Activated CD4-positive, alpha-beta T cell treated with anti-CD3 and anti-CD28 coated beads, Interleukin-2, amount 10 ng/mL, durations not matched to agents 24 days and 14 days (primary cell): Measurements from ENCODE around the gene HHIP. TPM values are rescaled to one million over a fixed set of nuclear protein-coding genes. Genes with fewer than 3 reads are reported as not detected.

Experiments
- DNase-seq: peaks from one replicate; pipeline ENCODE4 v3.0.0; 2022
- H3K27ac Mint-ChIP-seq: one replicate; pipeline ENCODE4 v1.8.0; 2022; ENCODE audit warnings: mild to moderate bottlenecking, mixed read lengths
- H3K27me3 Mint-ChIP-seq: one replicate; pipeline ENCODE4 v1.8.0; 2022; ENCODE audit warnings: mixed read lengths
- H3K36me3 Mint-ChIP-seq: one replicate; pipeline ENCODE4 v1.8.0; 2022; ENCODE audit warnings: low read depth, mild to moderate bottlenecking, mixed read lengths
- H3K4me1 Mint-ChIP-seq: one replicate; pipeline ENCODE4 v1.8.0; 2021; ENCODE audit warnings: mixed read lengths
- H3K4me3 Mint-ChIP-seq: one replicate; pipeline ENCODE4 v1.8.0; 2022; ENCODE audit warnings: mild to moderate bottlenecking, moderate library complexity, mixed read lengths
- H3K9me3 Mint-ChIP-seq: one replicate; pipeline ENCODE4 v1.8.0; 2021; ENCODE audit warnings: mixed read lengths
- intact Hi-C: fragments of 100-400 bp; cut with micrococcal nuclease; formaldehyde crosslinking; loops from one replicate; pipeline ENCODE4 v1.15.1; 2023
- total RNA-seq: library from RNA; stranded (reverse); gene quantifications from 2 replicates; pipeline ENCODE4 v1.2.3, GENCODE V29; 2022

HHIP gene, protein sequence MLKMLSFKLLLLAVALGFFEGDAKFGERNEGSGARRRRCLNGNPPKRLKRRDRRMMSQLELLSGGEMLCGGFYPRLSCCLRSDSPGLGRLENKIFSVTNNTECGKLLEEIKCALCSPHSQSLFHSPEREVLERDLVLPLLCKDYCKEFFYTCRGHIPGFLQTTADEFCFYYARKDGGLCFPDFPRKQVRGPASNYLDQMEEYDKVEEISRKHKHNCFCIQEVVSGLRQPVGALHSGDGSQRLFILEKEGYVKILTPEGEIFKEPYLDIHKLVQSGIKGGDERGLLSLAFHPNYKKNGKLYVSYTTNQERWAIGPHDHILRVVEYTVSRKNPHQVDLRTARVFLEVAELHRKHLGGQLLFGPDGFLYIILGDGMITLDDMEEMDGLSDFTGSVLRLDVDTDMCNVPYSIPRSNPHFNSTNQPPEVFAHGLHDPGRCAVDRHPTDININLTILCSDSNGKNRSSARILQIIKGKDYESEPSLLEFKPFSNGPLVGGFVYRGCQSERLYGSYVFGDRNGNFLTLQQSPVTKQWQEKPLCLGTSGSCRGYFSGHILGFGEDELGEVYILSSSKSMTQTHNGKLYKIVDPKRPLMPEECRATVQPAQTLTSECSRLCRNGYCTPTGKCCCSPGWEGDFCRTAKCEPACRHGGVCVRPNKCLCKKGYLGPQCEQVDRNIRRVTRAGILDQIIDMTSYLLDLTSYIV
- total RNA-seq = not detected in 2 replicates

DNA sequence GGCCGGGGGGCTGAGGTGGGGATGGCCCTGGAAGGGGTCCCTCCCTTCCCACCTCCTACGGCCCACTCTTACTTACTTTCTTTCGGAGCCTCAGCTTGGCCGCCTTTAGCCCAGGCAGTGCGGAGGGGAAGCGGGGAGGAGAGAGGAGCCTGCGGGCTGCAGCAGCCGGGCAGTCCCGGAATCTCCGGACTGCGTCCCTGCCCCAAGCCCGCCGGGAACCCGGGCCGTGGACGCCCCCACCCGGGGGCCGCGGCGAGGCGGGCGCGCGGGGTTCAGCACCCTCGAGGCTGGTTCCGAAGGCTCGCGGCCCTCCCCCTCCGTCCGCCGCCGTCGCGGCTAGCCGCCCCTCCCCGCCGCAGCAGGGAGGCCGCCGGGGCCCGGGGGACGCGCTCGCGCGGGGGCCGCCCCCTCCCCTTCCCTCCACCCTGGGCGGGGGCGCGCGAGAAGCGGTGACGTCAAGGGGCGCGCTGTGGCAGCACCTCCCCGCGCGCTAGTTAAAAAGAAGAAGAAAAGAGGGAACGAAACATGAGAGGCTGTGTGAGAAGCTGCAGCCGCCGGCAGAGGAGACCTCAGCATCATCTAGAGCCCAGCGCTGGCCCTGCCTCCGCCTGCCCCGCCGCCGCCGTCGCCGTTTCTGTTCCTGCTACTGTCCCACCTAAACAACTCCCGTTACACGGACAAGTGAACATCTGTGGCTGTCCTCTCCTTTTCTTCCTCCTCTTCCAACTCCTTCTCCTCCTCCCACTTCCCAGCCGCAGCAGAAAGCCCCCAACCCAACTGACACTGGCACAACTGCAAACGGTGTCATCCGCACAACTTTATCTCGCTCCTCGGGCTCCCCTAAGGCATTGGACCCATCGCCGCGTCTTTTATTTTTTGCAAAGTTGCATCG, at the start of gene HHIP:
Gene HHIP (plus strand): TSS at position 526 of the 892 bp plus-strand sequence. CDS start 520 bp downstream, outside the sequence.
- peak within 1 kb of the TSS; percentile 88 for H3K4me3 Mint-ChIP-seq
- intact Hi-C loops = loop anchor here (10.0 kb wide), 1 partner anchor 409 kb away; no protein-coding TSS in a partner anchor
- H3K9me3 Mint-ChIP-seq = no peaks in the 10 kb centered on the region
- H3K27ac Mint-ChIP-seq = no peak within 1 kb of the TSS
- H3K27me3 Mint-ChIP-seq = peaks cover 57% of the 10 kb centered on the region
- peaks cover 17% of the 10 kb centered on the region for H3K4me1 Mint-ChIP-seq
- peak; percentile 77 for DNase-seq
- H3K36me3 Mint-ChIP-seq = no peaks in the 10 kb centered on the region

DNA sequence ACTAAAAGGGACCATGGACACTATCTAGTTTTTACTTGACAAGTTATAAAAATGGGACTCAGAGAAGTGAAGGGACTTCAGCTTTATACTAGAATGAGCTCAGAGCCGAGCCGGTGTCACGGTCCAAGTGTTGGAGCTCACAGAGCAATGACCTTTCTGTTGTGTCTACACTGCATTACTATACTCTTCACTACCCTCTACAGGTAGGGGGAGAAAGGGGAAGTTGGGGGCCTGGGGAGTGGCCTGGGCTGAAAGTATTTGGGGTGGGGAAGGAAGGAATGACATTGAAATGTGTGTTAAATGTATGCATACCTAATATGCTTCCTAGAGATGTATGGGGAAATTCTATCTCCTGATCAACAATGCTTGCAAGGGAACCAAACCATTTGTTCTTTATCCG, 48.8 kb upstream of the HHIP start:
- H3K9me3 Mint-ChIP-seq = peaks cover 5% of the 10 kb centered on the region
- intact Hi-C loops = no loop called here
- H3K27me3 Mint-ChIP-seq = no peaks in the 10 kb centered on the region
- DNase-seq = no peak
- H3K4me3 Mint-ChIP-seq = no peak overlapping the region
- H3K27ac Mint-ChIP-seq = no peak overlapping the region
- H3K4me1 Mint-ChIP-seq = no peaks in the 10 kb centered on the region
- no peaks in the 10 kb centered on the region for H3K36me3 Mint-ChIP-seq

DNA sequence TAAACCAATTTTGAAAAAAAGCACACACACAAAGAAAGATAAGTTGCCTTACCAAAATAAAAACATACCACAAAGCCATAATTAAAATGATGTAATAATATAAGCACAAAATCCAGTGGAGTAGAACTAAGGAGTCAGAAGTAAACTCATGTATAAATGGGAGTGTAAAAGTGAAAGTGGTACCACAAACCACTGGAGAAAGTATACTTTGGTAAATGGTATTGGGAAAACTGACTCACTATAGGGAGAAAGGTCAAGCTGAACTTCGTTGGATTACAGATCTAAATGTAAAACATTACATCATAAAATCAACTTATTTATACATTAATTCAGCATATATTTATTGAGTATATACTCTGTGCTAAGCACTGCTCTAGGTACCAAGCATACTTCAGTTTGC, 46.3 kb upstream of the HHIP start:
- no peak for DNase-seq
- Mint-ChIP-seq H3K27ac (no peak overlapping the region), H3K4me3 (no peak overlapping the region), H3K36me3 (no peaks in the 10 kb centered on the region), H3K27me3 (no peaks in the 10 kb centered on the region), H3K9me3 (peaks cover 5% of the 10 kb centered on the region), H3K4me1 (no peaks in the 10 kb centered on the region)
- intact Hi-C loops = no loop called here

DNA sequence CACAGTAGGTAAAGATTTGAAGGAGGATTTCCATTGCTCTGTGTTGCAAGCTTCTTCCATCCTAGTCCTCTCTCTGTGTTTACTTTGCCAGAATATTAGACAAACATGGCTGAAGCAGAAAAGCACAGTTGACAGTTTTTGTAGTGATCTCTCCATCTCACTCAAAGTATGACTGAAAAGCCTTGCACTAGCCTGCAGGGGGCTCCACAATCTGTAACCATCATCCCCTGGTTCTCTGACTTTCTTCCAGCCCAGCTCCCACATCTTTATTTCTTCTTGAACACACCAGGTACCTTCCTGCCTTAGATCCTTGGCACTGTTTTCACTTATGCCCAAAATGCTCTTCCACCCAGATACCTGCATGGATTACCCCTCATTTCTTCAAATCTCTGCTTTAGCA, 34.1 kb upstream of the HHIP start:
- no peaks in the 10 kb centered on the region for H3K4me1 Mint-ChIP-seq
- intact Hi-C loops = loop anchor here (5.0 kb wide), 1 partner anchor 450 kb away; no protein-coding TSS in a partner anchor
- no peak for DNase-seq
- no peak overlapping the region for H3K4me3 Mint-ChIP-seq
- no peaks in the 10 kb centered on the region for H3K9me3 Mint-ChIP-seq
- H3K27ac Mint-ChIP-seq = no peak overlapping the region
- H3K36me3 Mint-ChIP-seq = no peaks in the 10 kb centered on the region
- H3K27me3 Mint-ChIP-seq = peaks cover 2% of the 10 kb centered on the region

DNA sequence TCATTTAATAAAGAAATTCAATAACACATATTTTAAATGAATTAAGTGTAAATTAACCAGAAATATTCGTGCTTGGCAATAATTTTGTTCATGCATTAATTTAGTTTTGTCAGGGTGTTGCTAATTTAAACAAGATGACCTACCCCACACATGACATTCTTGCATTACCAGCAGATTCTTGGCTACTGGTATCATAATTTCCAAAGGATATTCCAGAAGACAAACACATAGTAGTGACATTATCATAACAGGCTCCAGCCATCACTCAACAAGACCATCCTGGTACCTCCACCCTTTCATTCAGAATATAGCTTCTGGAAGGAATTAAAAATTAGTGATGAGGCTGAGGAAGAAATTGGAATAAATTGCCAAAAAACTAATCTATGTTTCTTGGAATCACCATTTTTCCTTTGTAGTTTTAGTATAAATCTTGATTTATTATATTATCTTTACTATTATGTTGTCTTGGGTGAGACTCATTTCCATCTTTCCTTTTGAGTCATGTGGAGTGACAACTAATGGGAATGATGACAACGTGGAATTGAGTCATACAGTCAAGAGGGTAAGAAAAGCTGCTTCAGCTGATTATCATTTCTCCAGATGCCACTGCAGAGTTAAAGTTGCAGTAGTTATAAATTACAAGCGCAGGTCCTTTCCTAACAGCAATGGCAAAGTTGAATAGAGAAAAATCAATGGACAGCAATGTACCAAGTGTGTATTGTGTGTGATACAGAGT, 30.9 kb upstream of the HHIP start:
- intact Hi-C loops = loop anchor here (5.0 kb wide), 1 partner anchor 447 kb away; no protein-coding TSS in a partner anchor
- Mint-ChIP-seq H3K9me3 (no peaks in the 10 kb centered on the region), H3K27ac (no peak overlapping the region), H3K27me3 (peaks cover 2% of the 10 kb centered on the region), H3K4me1 (no peaks in the 10 kb centered on the region), H3K36me3 (no peaks in the 10 kb centered on the region), H3K4me3 (no peak overlapping the region)
- DNase-seq = no peak

DNA sequence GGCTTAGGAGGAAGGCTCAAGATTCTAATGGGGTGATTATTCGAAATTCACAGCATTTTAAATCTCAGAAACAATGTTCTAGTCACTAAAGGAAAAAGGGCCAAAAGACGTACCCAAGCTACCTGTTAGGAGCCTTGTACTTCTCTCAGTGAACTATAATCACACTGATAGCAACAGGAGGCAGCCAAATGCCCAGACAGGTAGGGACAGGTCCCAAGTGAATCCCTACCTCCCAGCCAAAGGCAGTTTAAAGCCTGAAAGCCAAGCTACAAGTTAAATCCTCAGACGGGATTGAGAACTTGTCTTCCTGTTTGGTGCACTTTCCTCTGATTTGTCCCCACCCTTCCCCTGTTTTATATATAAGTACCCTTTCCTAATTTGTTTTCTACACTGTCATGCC, 24.3 kb upstream of the HHIP start:
- Mint-ChIP-seq H3K4me1 (no peaks in the 10 kb centered on the region), H3K36me3 (no peaks in the 10 kb centered on the region), H3K27ac (no peak overlapping the region), H3K27me3 (no peaks in the 10 kb centered on the region), H3K4me3 (no peak overlapping the region), H3K9me3 (no peaks in the 10 kb centered on the region)
- DNase-seq = no peak
- intact Hi-C loops = no loop called here

DNA sequence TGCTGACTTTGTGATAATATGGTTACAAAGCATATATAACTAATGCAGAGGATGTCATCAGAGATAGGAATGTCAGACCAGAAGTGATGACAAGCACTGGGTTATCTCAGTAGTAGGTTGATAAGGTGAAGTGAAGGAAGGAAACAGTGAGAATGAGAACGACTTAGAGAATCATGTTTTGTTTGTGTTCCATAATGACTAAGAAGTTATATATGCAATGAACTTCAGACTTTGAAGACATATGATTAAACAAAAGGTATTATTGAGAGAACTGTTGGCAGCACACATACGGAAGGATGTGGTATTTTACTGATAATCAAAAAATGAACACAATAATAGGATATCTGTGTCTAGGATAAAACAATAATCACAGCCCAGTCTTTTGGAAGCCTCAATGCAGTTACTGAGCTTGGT, 18.3 kb upstream of the HHIP start:
- H3K36me3 Mint-ChIP-seq = no peaks in the 10 kb centered on the region
- H3K27ac Mint-ChIP-seq = no peak overlapping the region
- H3K4me3 Mint-ChIP-seq = no peak overlapping the region
- no peaks in the 10 kb centered on the region for H3K4me1 Mint-ChIP-seq
- H3K9me3 Mint-ChIP-seq = no peaks in the 10 kb centered on the region
- peaks cover 2% of the 10 kb centered on the region for H3K27me3 Mint-ChIP-seq
- intact Hi-C loops = no loop called here
- no peak for DNase-seq

DNA sequence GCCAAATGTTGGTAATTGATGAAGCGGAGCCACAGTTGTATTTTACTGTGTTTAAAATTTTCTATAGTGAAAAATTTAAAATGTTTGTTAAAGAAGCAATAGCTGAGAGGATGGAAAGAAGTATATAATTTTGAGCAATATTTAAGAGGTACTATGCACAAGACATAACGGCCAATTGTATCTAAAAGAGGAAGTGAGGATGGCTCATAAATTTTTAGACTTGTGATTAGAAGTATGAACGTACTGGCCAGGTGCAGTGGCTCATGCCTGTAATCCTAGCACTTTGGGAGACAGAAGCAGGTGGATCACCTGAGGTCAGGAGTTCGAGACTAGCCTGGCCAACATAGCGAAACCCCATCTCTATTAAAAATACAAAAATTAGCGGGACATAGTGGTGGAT, 12.7 kb upstream of the HHIP start:
- Mint-ChIP-seq H3K36me3 (no peaks in the 10 kb centered on the region), H3K4me1 (no peaks in the 10 kb centered on the region), H3K27ac (no peak overlapping the region), H3K4me3 (no peak overlapping the region), H3K9me3 (no peaks in the 10 kb centered on the region), H3K27me3 (peaks cover 12% of the 10 kb centered on the region)
- intact Hi-C loops = no loop called here
- no peak for DNase-seq

DNA sequence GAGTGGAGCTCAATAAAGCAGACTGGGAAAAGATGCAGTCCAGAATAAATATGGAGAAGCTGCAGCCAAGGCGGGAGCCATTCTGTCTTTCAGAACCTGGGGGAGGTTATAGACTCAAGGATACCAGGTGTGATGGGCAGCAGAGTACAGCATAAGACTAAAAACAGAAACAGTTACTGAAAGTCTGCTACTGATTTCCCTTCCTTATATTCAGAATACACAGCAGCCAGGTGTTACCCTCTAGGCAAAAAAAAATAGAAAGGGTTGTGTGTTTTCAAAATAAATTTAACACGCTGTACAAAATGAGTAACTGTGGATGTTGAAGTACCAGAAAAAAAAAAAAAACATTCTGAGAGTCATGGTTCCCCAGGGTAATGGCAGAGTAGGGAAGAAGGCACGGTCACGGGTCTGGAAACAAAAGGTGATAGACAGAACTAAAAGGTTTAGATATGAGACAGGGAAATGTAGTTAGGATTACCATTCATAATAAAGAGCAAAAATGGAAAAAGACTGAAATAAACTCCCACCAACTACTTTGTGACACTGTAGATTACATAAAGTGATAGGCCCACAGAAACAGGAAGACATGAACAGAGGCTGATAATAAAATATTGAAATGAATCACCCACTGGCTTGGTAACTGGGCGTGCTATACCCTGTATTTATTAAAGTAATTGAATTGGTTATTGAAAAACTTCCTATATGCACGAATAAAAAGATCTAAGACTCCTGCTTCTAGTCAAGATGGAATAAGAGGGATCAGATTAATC, 10.8 kb upstream of the HHIP start:
- H3K4me3 Mint-ChIP-seq = no peak overlapping the region
- DNase-seq = no peak
- no peaks in the 10 kb centered on the region for H3K36me3 Mint-ChIP-seq
- no peaks in the 10 kb centered on the region for H3K9me3 Mint-ChIP-seq
- intact Hi-C loops = no loop called here
- H3K4me1 Mint-ChIP-seq = no peaks in the 10 kb centered on the region
- H3K27ac Mint-ChIP-seq = no peak overlapping the region
- peaks cover 17% of the 10 kb centered on the region for H3K27me3 Mint-ChIP-seq

DNA sequence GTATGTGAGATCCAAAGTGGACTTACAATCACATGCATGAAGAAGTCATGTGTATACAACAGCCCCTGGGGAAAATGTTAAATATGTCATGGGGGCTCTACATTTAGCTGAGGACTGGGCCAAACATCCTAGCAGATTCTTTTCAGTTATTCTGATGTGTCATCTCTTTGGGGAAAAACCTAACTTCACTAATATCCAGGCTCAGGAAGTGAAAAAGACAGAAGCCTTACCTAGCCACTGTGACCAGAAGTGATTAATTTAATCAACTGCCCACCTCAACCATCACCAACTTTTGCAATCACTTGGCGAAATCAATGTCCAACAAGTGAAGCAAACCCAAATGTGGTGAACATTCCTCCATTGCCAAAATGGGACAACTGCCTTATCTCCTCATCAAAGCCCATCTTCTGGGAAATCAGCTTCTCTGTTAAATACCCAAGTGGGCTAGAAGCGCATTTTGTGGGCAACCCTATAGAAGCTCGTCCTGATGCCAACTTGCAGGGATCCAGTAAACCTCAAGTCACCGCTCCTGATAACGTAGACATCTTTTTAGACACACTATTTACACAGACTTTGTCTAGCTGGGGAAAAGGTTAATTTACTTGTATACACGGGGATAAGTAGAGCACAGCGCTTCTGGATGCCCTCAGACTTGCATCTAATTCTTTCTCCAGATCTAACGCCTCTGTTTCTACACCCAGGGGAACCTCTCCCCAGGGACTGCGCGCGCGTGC, 1.4 kb upstream of the HHIP start:
- H3K27me3 Mint-ChIP-seq = peaks cover 50% of the 10 kb centered on the region
- H3K36me3 Mint-ChIP-seq = no peaks in the 10 kb centered on the region
- no peaks in the 10 kb centered on the region for H3K9me3 Mint-ChIP-seq
- no peak overlapping the region for H3K27ac Mint-ChIP-seq
- peak overlapping the region; percentile 51 for H3K4me3 Mint-ChIP-seq
- H3K4me1 Mint-ChIP-seq = peaks cover 17% of the 10 kb centered on the region
- DNase-seq = peak; percentile 51
- intact Hi-C loops = loop anchor here (10.0 kb wide), 1 partner anchor 410 kb away; no protein-coding TSS in a partner anchor

DNA sequence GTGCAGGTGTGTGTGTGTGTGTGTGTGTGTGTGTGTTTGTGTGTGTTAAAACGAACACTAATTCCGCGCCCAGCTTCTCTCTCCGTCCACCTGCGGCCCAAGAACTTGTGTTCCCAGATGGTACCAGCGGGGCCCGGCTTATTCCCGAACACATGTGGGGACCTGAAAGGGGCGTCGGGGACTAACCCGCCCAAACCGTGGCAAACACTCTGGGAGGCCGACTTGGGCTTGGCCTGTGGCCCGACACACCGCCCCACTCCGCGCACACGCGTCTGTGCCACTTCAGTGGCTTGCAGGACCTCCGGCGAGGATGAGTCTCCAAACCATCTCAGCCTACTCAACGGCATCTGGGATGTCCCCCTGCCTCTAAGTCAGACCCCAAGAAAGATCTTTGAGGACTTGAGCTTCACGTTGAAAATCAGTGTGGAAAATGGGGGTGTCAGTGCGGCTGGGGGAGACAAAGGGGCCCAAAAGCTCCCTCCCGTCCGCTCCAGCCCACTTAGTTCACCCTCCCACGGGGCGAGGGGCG, 790 bp upstream of the HHIP start:
- H3K36me3 Mint-ChIP-seq = no peaks in the 10 kb centered on the region

More for the DNA sequence above, 790 bp upstream of the HHIP start:
- Mint-ChIP-seq H3K27ac (no peak overlapping the region), H3K4me1 (peaks cover 17% of the 10 kb centered on the region), H3K4me3 (peak overlapping the region; percentile 51), H3K9me3 (no peaks in the 10 kb centered on the region), H3K27me3 (peaks cover 56% of the 10 kb centered on the region)
- DNase-seq = peak; percentile 52
- intact Hi-C loops = loop anchor here (10.0 kb wide), 1 partner anchor 410 kb away; no protein-coding TSS in a partner anchor
